ENCODE measurements around the gene LINC01488. TPM values are rescaled to one million over a fixed set of nuclear protein-coding genes. Genes with fewer than 3 reads are reported as not detected.

LINC01488 gene
- total and polyA plus RNA-seq, 2 of the 13 experiments (the other 11 are each of a cell fraction or from before 2014, with no cell fraction given), result 0.26 to 0.58 TPM

GRCh38 chr11:69479591-69480271 is 1.7 kb upstream of the LINC01488 start (continued):
- 0 out of 2 replicates have a peak, but pooled peaks have one; percentile 17 for TF ChIP-seq FOXP4 (CRISPR knock-in tag; IDR thresholded peaks at IDR 0.05)
- TF ChIP-seq RCOR2 (CRISPR knock-in tag; IDR thresholded peaks at IDR 0.05), result no peak
- TF ChIP-seq MTA1 (CRISPR knock-in tag; IDR thresholded peaks at IDR 0.05; ENCODE audit: borderline replicate concordance), result 0 out of 2 replicates have a peak, but pooled peaks have one; percentile 61
- 0 out of 2 replicates have a peak, but pooled peaks have one; percentile 20 for TF ChIP-seq TGIF2 (CRISPR knock-in tag; IDR thresholded peaks at IDR 0.05)
- peak; percentile 21; the same call in 1 of the 2 replicates for TF ChIP-seq DZIP1 (CRISPR knock-in tag; IDR thresholded peaks at IDR 0.05)
- peak; percentile 48; the same call in 1 of the 2 replicates for TF ChIP-seq HNF4G (IDR thresholded peaks at IDR 0.05; ENCODE audit: borderline replicate concordance, low read depth, low read length)
- no peak for TF ChIP-seq HNF4G (CRISPR knock-in tag; IDR thresholded peaks at IDR 0.05; ENCODE audit: borderline replicate concordance, low read depth)
- TF ChIP-seq MAF1 (CRISPR knock-in tag; IDR thresholded peaks at IDR 0.05; ENCODE audit: borderline replicate concordance), result no peak
